Measurements from ENCODE around the gene SMIM22.

The SMIM22 gene

DNA sequence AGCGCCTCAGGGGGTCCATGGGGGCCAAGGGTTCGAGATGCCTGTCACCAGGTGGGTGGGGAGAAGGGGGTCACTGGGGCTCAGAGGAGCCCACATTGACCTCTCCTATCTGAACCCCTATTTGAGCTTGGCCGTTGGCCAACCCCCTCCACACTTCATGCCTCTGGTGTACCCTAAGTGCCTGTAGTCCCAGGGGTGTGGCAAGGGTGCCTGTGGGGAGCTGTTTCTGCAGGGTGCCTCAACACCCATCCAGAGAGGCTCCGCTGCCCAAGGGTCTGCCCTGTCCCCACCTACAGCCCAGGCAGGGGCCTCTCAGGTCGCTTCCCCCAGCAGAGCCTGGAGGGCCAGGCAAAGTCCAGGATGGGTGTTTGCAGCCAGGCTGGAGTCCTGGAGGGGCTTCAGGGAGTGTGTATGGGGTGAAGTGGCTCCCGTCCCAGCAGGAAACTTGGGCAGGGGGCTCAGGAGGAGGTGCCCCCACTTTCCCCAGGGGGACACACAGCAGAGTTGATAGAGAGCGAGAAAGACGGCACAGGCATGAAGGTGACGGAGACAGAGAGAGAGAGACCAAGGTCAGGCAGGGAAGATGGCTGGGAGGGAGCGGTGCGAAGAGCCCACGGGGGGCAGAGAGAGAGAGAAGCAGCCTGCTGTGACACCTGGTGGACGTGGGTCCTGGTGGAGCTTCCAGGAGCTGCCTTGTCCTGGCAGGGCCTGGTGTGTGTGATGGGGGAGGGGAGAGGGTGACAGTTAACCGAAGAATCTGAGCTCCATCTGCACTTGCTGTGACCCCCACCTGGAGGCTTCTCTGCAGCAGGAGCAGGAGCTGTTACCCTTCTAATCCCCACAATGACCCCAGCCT is 7.3 kb upstream of the SMIM22 start, which contains the start of gene SEPTIN12:
TSS of gene SEPTIN12 (minus strand) at position 719 of the 856 bp plus-strand sequence. CDS start at position 19, 700 bp downstream.
- H3K4me3 ChIP-seq (replicated peaks; ENCODE audit: low read depth, low read length), result no peak within 1 kb of the TSS
- no peak for DNase-seq (ENCODE audit: extremely low read depth, low read depth)
- TF ChIP-seq, protein P1, sequence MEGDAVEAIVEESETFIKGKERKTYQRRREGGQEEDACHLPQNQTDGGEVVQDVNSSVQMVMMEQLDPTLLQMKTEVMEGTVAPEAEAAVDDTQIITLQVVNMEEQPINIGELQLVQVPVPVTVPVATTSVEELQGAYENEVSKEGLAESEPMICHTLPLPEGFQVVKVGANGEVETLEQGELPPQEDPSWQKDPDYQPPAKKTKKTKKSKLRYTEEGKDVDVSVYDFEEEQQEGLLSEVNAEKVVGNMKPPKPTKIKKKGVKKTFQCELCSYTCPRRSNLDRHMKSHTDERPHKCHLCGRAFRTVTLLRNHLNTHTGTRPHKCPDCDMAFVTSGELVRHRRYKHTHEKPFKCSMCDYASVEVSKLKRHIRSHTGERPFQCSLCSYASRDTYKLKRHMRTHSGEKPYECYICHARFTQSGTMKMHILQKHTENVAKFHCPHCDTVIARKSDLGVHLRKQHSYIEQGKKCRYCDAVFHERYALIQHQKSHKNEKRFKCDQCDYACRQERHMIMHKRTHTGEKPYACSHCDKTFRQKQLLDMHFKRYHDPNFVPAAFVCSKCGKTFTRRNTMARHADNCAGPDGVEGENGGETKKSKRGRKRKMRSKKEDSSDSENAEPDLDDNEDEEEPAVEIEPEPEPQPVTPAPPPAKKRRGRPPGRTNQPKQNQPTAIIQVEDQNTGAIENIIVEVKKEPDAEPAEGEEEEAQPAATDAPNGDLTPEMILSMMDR (IDR thresholded peaks at IDR 0.05; ENCODE audit: low read depth, low read length, missing control alignments), result no peak

- H3K4me3 ChIP-seq (replicated peaks; ENCODE audit: low read depth, low read length), result no peak overlapping the region
- no peak for DNase-seq (ENCODE audit: extremely low read depth, low read depth)
- TF ChIP-seq, protein P1 (IDR thresholded peaks at IDR 0.05; ENCODE audit: low read depth, low read length, missing control alignments), result no peak
Measured at GRCh38 chr16:4788489-4788889, 6.7 kb upstream of the SMIM22 start.

- DNase-seq (ENCODE audit: extremely low read depth, low read depth), result no peak
- TF ChIP-seq, protein P1 (IDR thresholded peaks at IDR 0.05; ENCODE audit: low read depth, low read length, missing control alignments), result no peak
- no peak overlapping the region for H3K4me3 ChIP-seq (replicated peaks; ENCODE audit: low read depth, low read length)
Measured at GRCh38 chr16:4788910-4789309, 6.3 kb upstream of the SMIM22 start.

GRCh38 chr16:4790261-4790660 is 4.9 kb upstream of the SMIM22 start:
- TF ChIP-seq, protein P1 (IDR thresholded peaks at IDR 0.05; ENCODE audit: low read depth, low read length, missing control alignments), result no peak
- no peak overlapping the region for H3K4me3 ChIP-seq (replicated peaks; ENCODE audit: low read depth, low read length)
- no peak for DNase-seq (ENCODE audit: extremely low read depth, low read depth)

- TF ChIP-seq, protein P1 (IDR thresholded peaks at IDR 0.05; ENCODE audit: low read depth, low read length, missing control alignments), result no peak
- no peak for DNase-seq (ENCODE audit: extremely low read depth, low read depth)
Measured at GRCh38 chr16:4790871-4791270, 4.3 kb upstream of the SMIM22 start.

GRCh38 chr16:4792951-4793513 is 2.1 kb upstream of the SMIM22 start:
- no peak for DNase-seq (ENCODE audit: extremely low read depth, low read depth)
- TF ChIP-seq, protein P1 (IDR thresholded peaks at IDR 0.05; ENCODE audit: low read depth, low read length, missing control alignments), result no peak
- no peak overlapping the region for H3K4me3 ChIP-seq (replicated peaks; ENCODE audit: low read depth, low read length)

More at GRCh38 chr16:4790871-4791270, 4.3 kb upstream of the SMIM22 start:
- H3K4me3 ChIP-seq (replicated peaks; ENCODE audit: low read depth, low read length), result no peak overlapping the region
